WTC11 (cell line): ENCODE data around the gene TEK. TPM values are rescaled to one million over a fixed set of nuclear protein-coding genes. Genes with fewer than 3 reads are reported as not detected.

Experiments used
- ATAC-seq: fragments of 200-7000 bp; cut with Tn5 transposase; 2 replicates; pipeline ENCODE4 v1.10.0; 2021; ENCODE audit warnings: mild to moderate bottlenecking, moderate library complexity
- CTCF ChIA-PET: fragments of 300-600 bp; sonication (Branson Sonifier 250); formaldehyde crosslinking; loops from one replicate; lab custom pipeline; 2021; ENCODE audit warnings: antibody characterized with exemption; lab: Charles Lee
- POLR2A ChIA-PET: fragments of 350-600 bp; sonication (Branson Sonifier 250); formaldehyde crosslinking; loops from one replicate; lab custom pipeline; 2021; ENCODE audit warnings: antibody characterized with exemption; lab: Charles Lee
- DNase-seq: peaks from one replicate; pipeline ENCODE4 v3.0.0; 2021; ENCODE audit warnings: low spot score
- H3K27ac Mint-ChIP-seq: 2 replicates; pipeline ENCODE4 v1.8.0; 2021; ENCODE audit warnings: mixed read lengths
- H3K27me3 Mint-ChIP-seq: 2 replicates; pipeline ENCODE4 v1.8.0; 2021; ENCODE audit warnings: low read depth, mild to moderate bottlenecking, moderate library complexity, mixed read lengths
- H3K36me3 Mint-ChIP-seq: 2 replicates; pipeline ENCODE4 v1.8.0; 2021; ENCODE audit warnings: mixed read lengths
- H3K4me1 Mint-ChIP-seq: 2 replicates; pipeline ENCODE4 v1.8.0; 2022; ENCODE audit warnings: mixed read lengths
- H3K4me3 Mint-ChIP-seq: 2 replicates; pipeline ENCODE4 v1.8.0; 2021; ENCODE audit warnings: mild to moderate bottlenecking, moderate library complexity, mixed read lengths
- H3K9me3 Mint-ChIP-seq: 2 replicates; pipeline ENCODE4 v1.8.0; 2021; ENCODE audit warnings: mixed read lengths
- ELF4 ChIP-seq: sonication (generic); formaldehyde crosslinking; IDR thresholded peaks from 2 replicates; pipeline ENCODE4 v1.8.1; 2022; ENCODE audit warnings: low read depth, mild to moderate bottlenecking, moderate library complexity, missing genetic modification reagents
- ERG ChIP-seq: fragments of 250-450 bp; sonication (Bioruptor Pico); IDR thresholded peaks from 2 replicates; pipeline ENCODE4 v1.8.0; 2021; ENCODE audit warnings: mild to moderate bottlenecking
- FOXK1 ChIP-seq: sonication (generic); formaldehyde crosslinking; IDR thresholded peaks from 2 replicates; pipeline ENCODE4 v1.8.0; 2022; ENCODE audit warnings: mild to moderate bottlenecking, moderate library complexity, missing genetic modification reagents
- GABPB1 ChIP-seq: sonication (generic); formaldehyde crosslinking; IDR thresholded peaks from 2 replicates; pipeline ENCODE4 v1.8.1; 2023; ENCODE audit warnings: mild to moderate bottlenecking, missing genetic modification reagents
- GRHL2 ChIP-seq: fragments of 250-450 bp; sonication (Bioruptor Pico); IDR thresholded peaks from 2 replicates; pipeline ENCODE4 v1.8.0; 2022; ENCODE audit warnings: mild to moderate bottlenecking, moderate library complexity; ENCODE audit not compliant: insufficient replicate concordance, severe bottlenecking
- MAX ChIP-seq: sonication (generic); formaldehyde crosslinking; IDR thresholded peaks from 2 replicates; pipeline ENCODE4 v1.8.0; 2022; ENCODE audit warnings: mild to moderate bottlenecking, missing genetic modification reagents
- MXD4 ChIP-seq: fragments of 250-450 bp; sonication (Bioruptor Pico); IDR thresholded peaks from 2 replicates; pipeline ENCODE4 v1.8.0; 2021; ENCODE audit warnings: mild to moderate bottlenecking, moderate library complexity, borderline replicate concordance
- MYBL2 ChIP-seq: sonication (generic); formaldehyde crosslinking; IDR thresholded peaks from 2 replicates; pipeline ENCODE4 v1.8.1; 2023; ENCODE audit warnings: mild to moderate bottlenecking, moderate library complexity, missing genetic modification reagents
- OVOL2 ChIP-seq: fragments of 250-450 bp; sonication (Bioruptor Pico); IDR thresholded peaks from 2 replicates; pipeline ENCODE4 v1.9.0; 2021; ENCODE audit warnings: mild to moderate bottlenecking, borderline replicate concordance
- PRDM15 ChIP-seq: sonication (generic); formaldehyde crosslinking; IDR thresholded peaks from 2 replicates; pipeline ENCODE4 v1.8.0; 2022; ENCODE audit warnings: missing genetic modification reagents
- RELA ChIP-seq: sonication (generic); formaldehyde crosslinking; IDR thresholded peaks from 2 replicates; pipeline ENCODE4 v1.8.1; 2022; ENCODE audit warnings: missing genetic modification reagents, mild to moderate bottlenecking, borderline replicate concordance
- SMAD4 ChIP-seq: sonication (generic); formaldehyde crosslinking; IDR thresholded peaks from 2 replicates; pipeline ENCODE4 v1.8.0; 2022; ENCODE audit warnings: mild to moderate bottlenecking, missing genetic modification reagents
- SOX15 ChIP-seq: fragments of 250-450 bp; sonication (Bioruptor Pico); IDR thresholded peaks from 2 replicates; pipeline ENCODE4 v1.9.0; 2021; ENCODE audit warnings: mild to moderate bottlenecking
- STAT6 ChIP-seq: sonication (generic); formaldehyde crosslinking; conservative IDR thresholded peaks from 2 replicates; pipeline ENCODE4 v1.8.1; 2023; ENCODE audit warnings: mild to moderate bottlenecking, low read depth, missing genetic modification reagents, moderate library complexity
- TCF7 ChIP-seq: sonication (generic); formaldehyde crosslinking; IDR thresholded peaks from 2 replicates; pipeline ENCODE4 v1.8.0; 2022; ENCODE audit warnings: mild to moderate bottlenecking, low read depth, missing genetic modification reagents, moderate library complexity
- ZBTB21 ChIP-seq: sonication (generic); formaldehyde crosslinking; IDR thresholded peaks from 2 replicates; pipeline ENCODE4 v1.8.1; 2023; ENCODE audit warnings: mild to moderate bottlenecking, missing genetic modification reagents, borderline replicate concordance
- ZNF138 ChIP-seq: sonication (generic); formaldehyde crosslinking; conservative IDR thresholded peaks from 2 replicates; pipeline ENCODE4 v1.8.1; 2022; ENCODE audit warnings: mild to moderate bottlenecking, moderate library complexity, missing genetic modification reagents
- ZNF396 ChIP-seq: fragments of 250-450 bp; sonication (Bioruptor Pico); IDR thresholded peaks from 2 replicates; pipeline ENCODE4 v1.8.0; 2021; ENCODE audit warnings: mild to moderate bottlenecking, moderate library complexity, borderline replicate concordance
- ZNF671 ChIP-seq: fragments of 250-450 bp; sonication (Bioruptor Pico); IDR thresholded peaks from 2 replicates; pipeline ENCODE4 v1.8.0; 2021; ENCODE audit warnings: mild to moderate bottlenecking
- total RNA-seq: library from RNA; stranded (reverse); gene quantifications from 3 replicates; pipeline ENCODE4 v1.2.3, GENCODE V29; 2021
- TF ChIP-seq, protein P1 (sequence below): fragments of 250-450 bp; sonication (Bioruptor Pico); IDR thresholded peaks from 2 replicates; pipeline ENCODE4 v1.9.0; 2021; ENCODE audit warnings: mild to moderate bottlenecking, borderline replicate concordance

TEK gene
- total RNA-seq, 1 experiment from 2014 or later, result 3.1 TPM

- H3K27me3 Mint-ChIP-seq, result no peaks in the 10 kb centered on the region
- DNase-seq, result no peak
Measured at GRCh38 chr9:27278374-27278773, 169.3 kb downstream of the TEK start.

More at GRCh38 chr9:27278374-27278773, 169.3 kb downstream of the TEK start:
- no peak overlapping the region for H3K4me3 Mint-ChIP-seq
- POLR2A ChIA-PET, result no interaction called here
- CTCF ChIA-PET, result no interaction called here
- H3K9me3 Mint-ChIP-seq, result no peaks in the 10 kb centered on the region
- H3K27ac Mint-ChIP-seq, result no peak overlapping the region
- H3K36me3 Mint-ChIP-seq, result no peaks in the 10 kb centered on the region
- ATAC-seq, result no peak
- H3K4me1 Mint-ChIP-seq, result peaks cover 18% of the 10 kb centered on the region
- TF ChIP-seq SOX15 (CRISPR knock-in tag), result no peak
- TF ChIP-seq SMAD4, result no peak
- TF ChIP-seq FOXK1 (CRISPR knock-in tag), result no peak
- no peak for TF ChIP-seq ZNF671
- TF ChIP-seq GABPB1, result no peak
- TF ChIP-seq TCF7 (CRISPR knock-in tag), result no peak
- no peak for TF ChIP-seq OVOL2 (CRISPR knock-in tag)
- TF ChIP-seq ELF4 (CRISPR knock-in tag), result no peak
- TF ChIP-seq ERG (CRISPR knock-in tag), result no peak
- TF ChIP-seq RELA, result no peak
- no peak for TF ChIP-seq MAX (CRISPR knock-in tag)
- TF ChIP-seq, protein P1, sequence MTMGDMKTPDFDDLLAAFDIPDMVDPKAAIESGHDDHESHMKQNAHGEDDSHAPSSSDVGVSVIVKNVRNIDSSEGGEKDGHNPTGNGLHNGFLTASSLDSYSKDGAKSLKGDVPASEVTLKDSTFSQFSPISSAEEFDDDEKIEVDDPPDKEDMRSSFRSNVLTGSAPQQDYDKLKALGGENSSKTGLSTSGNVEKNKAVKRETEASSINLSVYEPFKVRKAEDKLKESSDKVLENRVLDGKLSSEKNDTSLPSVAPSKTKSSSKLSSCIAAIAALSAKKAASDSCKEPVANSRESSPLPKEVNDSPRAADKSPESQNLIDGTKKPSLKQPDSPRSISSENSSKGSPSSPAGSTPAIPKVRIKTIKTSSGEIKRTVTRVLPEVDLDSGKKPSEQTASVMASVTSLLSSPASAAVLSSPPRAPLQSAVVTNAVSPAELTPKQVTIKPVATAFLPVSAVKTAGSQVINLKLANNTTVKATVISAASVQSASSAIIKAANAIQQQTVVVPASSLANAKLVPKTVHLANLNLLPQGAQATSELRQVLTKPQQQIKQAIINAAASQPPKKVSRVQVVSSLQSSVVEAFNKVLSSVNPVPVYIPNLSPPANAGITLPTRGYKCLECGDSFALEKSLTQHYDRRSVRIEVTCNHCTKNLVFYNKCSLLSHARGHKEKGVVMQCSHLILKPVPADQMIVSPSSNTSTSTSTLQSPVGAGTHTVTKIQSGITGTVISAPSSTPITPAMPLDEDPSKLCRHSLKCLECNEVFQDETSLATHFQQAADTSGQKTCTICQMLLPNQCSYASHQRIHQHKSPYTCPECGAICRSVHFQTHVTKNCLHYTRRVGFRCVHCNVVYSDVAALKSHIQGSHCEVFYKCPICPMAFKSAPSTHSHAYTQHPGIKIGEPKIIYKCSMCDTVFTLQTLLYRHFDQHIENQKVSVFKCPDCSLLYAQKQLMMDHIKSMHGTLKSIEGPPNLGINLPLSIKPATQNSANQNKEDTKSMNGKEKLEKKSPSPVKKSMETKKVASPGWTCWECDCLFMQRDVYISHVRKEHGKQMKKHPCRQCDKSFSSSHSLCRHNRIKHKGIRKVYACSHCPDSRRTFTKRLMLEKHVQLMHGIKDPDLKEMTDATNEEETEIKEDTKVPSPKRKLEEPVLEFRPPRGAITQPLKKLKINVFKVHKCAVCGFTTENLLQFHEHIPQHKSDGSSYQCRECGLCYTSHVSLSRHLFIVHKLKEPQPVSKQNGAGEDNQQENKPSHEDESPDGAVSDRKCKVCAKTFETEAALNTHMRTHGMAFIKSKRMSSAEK (CRISPR knock-in tag), result no peak
- TF ChIP-seq PRDM15, result no peak
- no peak for TF ChIP-seq MXD4 (CRISPR knock-in tag)
- no peak for TF ChIP-seq ZNF138 (CRISPR knock-in tag)
- no peak for TF ChIP-seq GRHL2 (CRISPR knock-in tag)
- no peak for TF ChIP-seq ZNF396
- TF ChIP-seq ZBTB21, result no peak
- TF ChIP-seq MYBL2 (CRISPR knock-in tag), result no peak
- no peak for TF ChIP-seq STAT6
